22Rv1 (cell line): ENCODE results near the gene SPATA12.

Source experiments
- CTCF ChIP-seq: fragments of 450-650 bp; IDR thresholded peaks from 2 replicates; pipeline ENCODE4 v1.5.1; 2017; ENCODE audit warnings: mild to moderate bottlenecking
- ZFX ChIP-seq: fragments of 450-650 bp; IDR thresholded peaks from 2 replicates; pipeline ENCODE4 v1.6.1; 2017; ENCODE audit warnings: antibody characterized with exemption, borderline replicate concordance

- TF ChIP-seq CTCF (no peak), ZFX (no peak)
These were observed 47.6 kb upstream of the SPATA12 start for GRCh38 chr3:57012847-57013246.
